TTC549 (cell line): ENCODE data around the gene TRIM71.
"Not testable (repeated sequence)": the region's sequence is repeated elsewhere in the genome, so short reads cannot be mapped to it uniquely, and the experiment has no call there.

ENCODE experiments used
- FAIRE-seq: peaks from 2 replicates; lab custom pipeline; 2012; peaks lifted over from hg19 to GRCh38; lab: Jason Lieb, UNC

The TRIM71 gene

GRCh38 chr3:32939531-32940284 is 121.9 kb downstream of the TRIM71 start:
- not testable (repeated sequence) for FAIRE-seq

- no peak for FAIRE-seq
Observed at GRCh38 chr3:32940726-32941125, 122.9 kb downstream of the TRIM71 start.

GRCh38 chr3:32945136-32945535 is 127.3 kb downstream of the TRIM71 start:
- FAIRE-seq, result no peak

- not testable (repeated sequence) for FAIRE-seq
Observed at GRCh38 chr3:32945598-32945997, 127.8 kb downstream of the TRIM71 start.

GRCh38 chr3:32946973-32947788 is 129.4 kb downstream of the TRIM71 start:
- FAIRE-seq, result no peak
